Measurements from ENCODE around the gene ATP13A3. TPM values are rescaled to one million over a fixed set of nuclear protein-coding genes. Genes with fewer than 3 reads are reported as not detected.

ATP13A3 gene
- total and polyA plus RNA-seq, 10 of the 15 experiments (the other 5 are each of a cell fraction or from before 2014, with no cell fraction given) = 14.0 to 108 (median 69.5) TPM

DNA sequence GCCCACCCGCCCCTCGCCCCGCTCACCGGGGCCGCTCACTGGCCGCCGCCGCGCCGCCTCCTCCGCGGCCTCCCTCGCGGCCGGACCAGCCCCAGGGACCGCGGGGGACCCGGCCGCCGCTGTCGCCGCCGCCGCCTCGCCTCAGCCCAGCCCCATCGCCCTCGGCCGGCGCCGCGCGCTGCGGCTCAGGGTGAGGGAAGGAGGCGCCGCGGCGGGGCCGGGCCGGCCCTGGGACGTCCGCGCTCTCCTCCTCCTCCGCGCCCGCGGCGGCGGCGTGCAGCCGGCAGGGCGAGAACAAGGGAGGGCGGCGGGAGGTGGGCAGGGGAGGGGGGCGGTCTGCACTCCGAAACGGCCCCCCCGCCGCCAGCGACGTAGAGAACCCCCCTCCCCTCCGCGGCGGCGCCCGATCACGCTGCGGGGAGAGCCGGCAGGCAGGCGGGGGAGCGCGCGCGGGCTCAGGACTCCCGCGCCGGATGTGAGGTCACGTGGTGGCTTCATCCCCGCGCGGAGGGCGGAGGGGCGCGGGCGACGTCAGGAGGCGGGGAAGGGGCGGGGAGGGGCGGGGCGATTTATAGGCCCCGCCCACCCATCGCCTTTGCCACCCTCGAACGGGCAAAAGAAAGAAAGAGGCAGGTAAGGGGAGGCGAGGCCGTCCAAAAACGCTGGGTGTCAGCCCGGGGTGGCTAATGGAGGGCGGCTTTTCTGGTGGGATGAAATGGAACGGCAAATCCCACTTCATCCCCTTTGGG, at the start of gene ATP13A3 (continued):
- TF ChIP-seq, protein P1, sequence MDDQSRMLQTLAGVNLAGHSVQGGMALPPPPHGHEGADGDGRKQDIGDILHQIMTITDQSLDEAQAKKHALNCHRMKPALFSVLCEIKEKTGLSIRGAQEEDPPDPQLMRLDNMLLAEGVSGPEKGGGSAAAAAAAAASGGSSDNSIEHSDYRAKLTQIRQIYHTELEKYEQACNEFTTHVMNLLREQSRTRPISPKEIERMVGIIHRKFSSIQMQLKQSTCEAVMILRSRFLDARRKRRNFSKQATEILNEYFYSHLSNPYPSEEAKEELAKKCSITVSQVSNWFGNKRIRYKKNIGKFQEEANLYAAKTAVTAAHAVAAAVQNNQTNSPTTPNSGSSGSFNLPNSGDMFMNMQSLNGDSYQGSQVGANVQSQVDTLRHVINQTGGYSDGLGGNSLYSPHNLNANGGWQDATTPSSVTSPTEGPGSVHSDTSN (IDR thresholded peaks at IDR 0.05; ENCODE audit: insufficient replicate concordance, low read depth, low read length) = no peak
- TF ChIP-seq YY1 (IDR thresholded peaks at IDR 0.05; ENCODE audit: low read depth, low read length) (no peak), SMARCA5 (IDR thresholded peaks at IDR 0.05) (0 out of 2 replicates have a peak, but pooled peaks have one; percentile 67), PAX5 (IDR thresholded peaks at IDR 0.05; ENCODE audit: borderline replicate concordance, low read depth, low read length) (0 out of 2 replicates have a peak, but pooled peaks have one; percentile 8), SMAD5 (IDR thresholded peaks at IDR 0.05; ENCODE audit: low read depth) (0 out of 2 replicates have a peak, but pooled peaks have one; percentile 11), BCL11A (IDR thresholded peaks at IDR 0.05; ENCODE audit: low read depth, low read length) (no peak), POLR2A (IDR thresholded peaks at IDR 0.05; ENCODE audit: low read depth, low read length) (peak; percentile 88), BHLHE40 (IDR thresholded peaks at IDR 0.05; ENCODE audit: borderline replicate concordance in 1 of 2, low read depth in 2 of 2, low read length in 1 of 2) (peak; percentile 61 to 84; a peak in 3 of 4 replicates), NR2C1 (IDR thresholded peaks at IDR 0.05) (0 out of 2 replicates have a peak, but pooled peaks have one; percentile 9), BACH1 (IDR thresholded peaks at IDR 0.05; ENCODE audit: borderline replicate concordance) (peak; percentile 39; the same call in 1 of the 2 replicates), CHD2 (IDR thresholded peaks at IDR 0.05; ENCODE audit: borderline replicate concordance, low read depth, low read length) (no peak), MEF2A (IDR thresholded peaks at IDR 0.05; ENCODE audit: insufficient read depth, low read depth, low read length) (no peak), SUZ12 (IDR thresholded peaks at IDR 0.05; ENCODE audit: unreplicated experiment) (no peak), SPI1 (IDR thresholded peaks at IDR 0.05; ENCODE audit: borderline replicate concordance, insufficient read depth, low read depth, low read length) (no peak), POLR2AphosphoS5 (IDR thresholded peaks at IDR 0.05; ENCODE audit: low read length) (peak; percentile 42), HDAC6 (IDR thresholded peaks at IDR 0.05; ENCODE audit: unreplicated experiment) (peak; percentile 26)
- TF ChIP-seq, protein P2, sequence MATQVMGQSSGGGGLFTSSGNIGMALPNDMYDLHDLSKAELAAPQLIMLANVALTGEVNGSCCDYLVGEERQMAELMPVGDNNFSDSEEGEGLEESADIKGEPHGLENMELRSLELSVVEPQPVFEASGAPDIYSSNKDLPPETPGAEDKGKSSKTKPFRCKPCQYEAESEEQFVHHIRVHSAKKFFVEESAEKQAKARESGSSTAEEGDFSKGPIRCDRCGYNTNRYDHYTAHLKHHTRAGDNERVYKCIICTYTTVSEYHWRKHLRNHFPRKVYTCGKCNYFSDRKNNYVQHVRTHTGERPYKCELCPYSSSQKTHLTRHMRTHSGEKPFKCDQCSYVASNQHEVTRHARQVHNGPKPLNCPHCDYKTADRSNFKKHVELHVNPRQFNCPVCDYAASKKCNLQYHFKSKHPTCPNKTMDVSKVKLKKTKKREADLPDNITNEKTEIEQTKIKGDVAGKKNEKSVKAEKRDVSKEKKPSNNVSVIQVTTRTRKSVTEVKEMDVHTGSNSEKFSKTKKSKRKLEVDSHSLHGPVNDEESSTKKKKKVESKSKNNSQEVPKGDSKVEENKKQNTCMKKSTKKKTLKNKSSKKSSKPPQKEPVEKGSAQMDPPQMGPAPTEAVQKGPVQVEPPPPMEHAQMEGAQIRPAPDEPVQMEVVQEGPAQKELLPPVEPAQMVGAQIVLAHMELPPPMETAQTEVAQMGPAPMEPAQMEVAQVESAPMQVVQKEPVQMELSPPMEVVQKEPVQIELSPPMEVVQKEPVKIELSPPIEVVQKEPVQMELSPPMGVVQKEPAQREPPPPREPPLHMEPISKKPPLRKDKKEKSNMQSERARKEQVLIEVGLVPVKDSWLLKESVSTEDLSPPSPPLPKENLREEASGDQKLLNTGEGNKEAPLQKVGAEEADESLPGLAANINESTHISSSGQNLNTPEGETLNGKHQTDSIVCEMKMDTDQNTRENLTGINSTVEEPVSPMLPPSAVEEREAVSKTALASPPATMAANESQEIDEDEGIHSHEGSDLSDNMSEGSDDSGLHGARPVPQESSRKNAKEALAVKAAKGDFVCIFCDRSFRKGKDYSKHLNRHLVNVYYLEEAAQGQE (IDR thresholded peaks at IDR 0.05; ENCODE audit: low read depth, low read length) = no peak
- TF ChIP-seq, protein P3, sequence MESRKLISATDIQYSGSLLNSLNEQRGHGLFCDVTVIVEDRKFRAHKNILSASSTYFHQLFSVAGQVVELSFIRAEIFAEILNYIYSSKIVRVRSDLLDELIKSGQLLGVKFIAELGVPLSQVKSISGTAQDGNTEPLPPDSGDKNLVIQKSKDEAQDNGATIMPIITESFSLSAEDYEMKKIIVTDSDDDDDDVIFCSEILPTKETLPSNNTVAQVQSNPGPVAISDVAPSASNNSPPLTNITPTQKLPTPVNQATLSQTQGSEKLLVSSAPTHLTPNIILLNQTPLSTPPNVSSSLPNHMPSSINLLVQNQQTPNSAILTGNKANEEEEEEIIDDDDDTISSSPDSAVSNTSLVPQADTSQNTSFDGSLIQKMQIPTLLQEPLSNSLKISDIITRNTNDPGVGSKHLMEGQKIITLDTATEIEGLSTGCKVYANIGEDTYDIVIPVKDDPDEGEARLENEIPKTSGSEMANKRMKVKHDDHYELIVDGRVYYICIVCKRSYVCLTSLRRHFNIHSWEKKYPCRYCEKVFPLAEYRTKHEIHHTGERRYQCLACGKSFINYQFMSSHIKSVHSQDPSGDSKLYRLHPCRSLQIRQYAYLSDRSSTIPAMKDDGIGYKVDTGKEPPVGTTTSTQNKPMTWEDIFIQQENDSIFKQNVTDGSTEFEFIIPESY (IDR thresholded peaks at IDR 0.05) = no peak
- TF ChIP-seq, protein P4, sequence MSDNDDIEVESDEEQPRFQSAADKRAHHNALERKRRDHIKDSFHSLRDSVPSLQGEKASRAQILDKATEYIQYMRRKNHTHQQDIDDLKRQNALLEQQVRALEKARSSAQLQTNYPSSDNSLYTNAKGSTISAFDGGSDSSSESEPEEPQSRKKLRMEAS (IDR thresholded peaks at IDR 0.05; ENCODE audit: low read depth, low read length) = peak; percentile 77; the same call in 1 of the 2 replicates
